GM19463 (cell line): ENCODE data around the gene GPR157.
"Not testable (repeated sequence)": the region's sequence is repeated elsewhere in the genome, so short reads cannot be mapped to it uniquely, and the experiment has no call there.

Experiments
- ATAC-seq: cut with Tn5 transposase; IDR thresholded peaks from one replicate; pipeline ENCODE4 v1.9.1; 2021; ENCODE audit warnings: mild to moderate bottlenecking, moderate library complexity; ENCODE audit not compliant: unreplicated experiment

Gene GPR157

GRCh38 chr1:9120312-9120958 lies 8.5 kb downstream of the GPR157 start:
- no peak for ATAC-seq

- ATAC-seq, result no peak
Observed at GRCh38 chr1:9119745-9120144, 9.2 kb downstream of the GPR157 start.

DNA sequence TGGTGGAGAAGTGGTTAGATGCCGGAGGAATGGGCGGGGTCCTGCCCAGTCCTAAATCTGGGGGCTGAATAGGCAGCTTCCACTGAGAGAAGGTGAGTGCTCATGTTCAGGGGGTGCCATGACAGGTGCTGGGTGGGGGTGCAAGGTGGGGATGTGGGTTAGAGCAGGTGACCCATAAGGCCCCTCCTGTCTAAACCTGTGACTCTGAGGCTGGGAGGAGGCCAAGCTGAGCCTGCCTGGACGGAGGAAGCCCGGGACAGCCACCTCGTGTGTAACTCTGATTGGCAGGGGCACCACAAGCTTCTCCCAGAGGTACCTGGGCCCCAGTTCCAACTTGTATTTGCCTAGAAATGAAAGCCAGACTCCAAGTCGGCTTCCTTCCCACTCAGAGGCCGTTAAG lies 10.7 kb downstream of the GPR157 start:
- ATAC-seq, result no peak

GRCh38 chr1:9115351-9116205 lies 13.3 kb downstream of the GPR157 start:
- ATAC-seq, result no peak

- no peak for ATAC-seq
Observed at GRCh38 chr1:9112961-9113880, 15.7 kb downstream of the GPR157 start.

DNA sequence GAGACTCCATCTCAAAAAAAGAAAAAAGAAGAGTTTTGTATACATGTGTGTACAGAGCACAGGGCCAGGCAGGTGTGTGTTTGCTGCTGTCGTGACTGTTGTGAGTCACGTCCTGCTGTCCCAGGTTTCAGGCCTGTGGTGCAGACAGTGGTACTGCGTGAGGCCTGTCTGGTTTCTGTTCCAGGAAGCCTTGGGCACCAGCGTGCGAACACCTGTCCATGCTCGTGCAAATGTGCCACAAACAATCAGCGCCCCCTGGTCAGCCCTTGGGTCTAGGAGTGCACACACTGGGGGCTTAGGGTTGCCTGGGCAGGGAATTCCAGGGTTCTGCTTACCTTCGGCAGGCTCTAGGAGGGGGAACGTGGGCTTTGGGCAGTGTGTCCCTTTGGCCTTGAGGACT lies 16.9 kb downstream of the GPR157 start:
- ATAC-seq, result no peak

GRCh38 chr1:9111357-9111691 lies 17.6 kb downstream of the GPR157 start:
- ATAC-seq, result no peak

- no peak for ATAC-seq
Observed at GRCh38 chr1:9110669-9111356, 18.1 kb downstream of the GPR157 start.

DNA sequence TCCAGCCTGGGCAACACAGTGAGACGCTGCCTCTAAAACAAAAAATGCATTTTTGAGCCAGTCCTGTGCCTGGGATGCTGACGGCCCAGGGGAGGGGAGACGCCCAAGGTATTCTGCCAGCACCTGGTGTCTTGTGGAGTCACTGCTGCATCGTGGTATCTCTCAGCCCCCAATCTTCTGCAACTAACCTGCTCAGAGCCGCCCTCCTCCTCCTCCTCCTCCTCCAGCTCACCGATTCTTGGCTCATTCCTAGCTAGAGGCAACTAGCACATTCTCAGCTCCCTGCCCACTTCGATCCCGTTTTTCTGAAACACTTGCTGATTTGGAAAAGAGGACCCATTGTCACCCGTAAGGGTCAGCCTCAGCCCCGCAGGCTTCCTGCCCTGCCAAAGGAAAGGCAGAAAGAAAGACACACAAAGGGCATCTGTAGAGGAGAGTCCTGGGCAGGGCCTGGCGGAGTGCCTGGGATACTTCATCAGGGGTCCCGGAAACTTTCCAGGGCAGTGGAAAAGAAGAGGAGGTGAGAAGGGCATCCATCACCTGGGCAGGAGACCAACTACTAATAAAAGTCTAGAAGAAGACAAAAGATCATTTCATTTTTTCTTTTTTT lies 20.7 kb downstream of the GPR157 start:
- no peak for ATAC-seq

DNA sequence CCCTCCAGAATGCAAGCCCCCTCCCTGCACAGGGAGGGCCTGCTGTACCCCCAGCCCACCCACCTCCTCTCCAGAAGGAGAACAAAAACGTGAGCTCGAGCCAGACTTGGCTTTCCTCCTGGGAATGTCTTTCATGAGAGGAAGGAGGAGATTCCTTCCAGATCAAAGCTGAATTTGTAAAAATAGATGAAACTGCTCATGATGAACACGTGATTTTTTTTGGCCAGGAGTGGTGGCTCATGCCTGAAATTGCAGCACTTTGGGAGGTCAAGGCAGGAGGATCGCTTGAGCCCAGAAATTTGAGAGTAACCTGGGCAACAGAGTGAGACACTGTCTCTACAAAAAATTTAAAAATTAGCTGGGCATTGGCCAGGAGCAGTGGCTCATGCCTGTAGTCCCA lies 21.8 kb downstream of the GPR157 start:
- no peak for ATAC-seq

DNA sequence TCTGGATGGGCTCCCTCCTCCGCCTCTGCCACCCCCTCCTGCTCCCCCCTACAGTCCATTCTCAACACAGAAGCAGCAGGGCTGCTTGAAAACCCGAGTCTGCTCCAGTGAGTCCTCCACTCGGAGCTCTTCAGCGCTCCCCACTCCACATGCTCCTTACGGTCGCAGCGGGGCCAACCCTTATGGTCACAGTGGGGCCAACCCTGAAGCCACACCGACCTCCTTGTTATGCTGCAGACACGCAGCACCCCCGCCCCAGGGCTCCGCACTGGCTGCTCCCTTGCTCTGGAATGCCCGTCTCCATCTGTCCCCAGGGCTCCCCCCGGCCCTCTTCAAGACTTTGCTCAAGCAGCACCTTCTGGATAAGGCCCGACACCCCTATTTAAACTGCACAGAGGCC lies 22.6 kb downstream of the GPR157 start:
- no peak for ATAC-seq

DNA sequence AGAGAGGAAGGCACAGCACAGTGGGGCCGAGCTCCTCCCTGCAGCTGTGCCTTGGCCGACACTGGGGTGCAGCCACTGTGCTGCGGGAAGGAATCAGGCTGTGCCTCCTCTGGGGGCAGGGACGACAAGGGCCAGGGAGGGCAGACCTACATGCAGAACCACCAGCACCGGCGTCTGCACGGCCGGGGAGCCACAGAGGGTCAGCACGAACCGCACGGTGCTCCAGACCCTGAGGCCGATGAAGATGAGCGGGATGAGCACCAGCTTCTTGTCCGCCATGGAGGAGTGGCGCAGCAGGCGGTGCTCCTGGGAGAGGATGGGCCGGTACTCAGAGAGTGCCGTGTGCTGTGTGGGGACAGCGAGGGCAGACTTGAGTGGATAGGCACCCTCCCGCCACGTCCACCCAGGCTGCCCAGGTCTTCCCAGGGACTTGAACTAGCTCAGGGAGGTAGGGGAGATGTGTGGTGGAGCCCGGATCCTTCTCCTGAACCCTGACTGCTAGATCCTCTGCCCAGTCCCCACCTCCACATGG lies 23.5 kb downstream of the GPR157 start:
- ATAC-seq, result no peak

GRCh38 chr1:9101510-9102146 lies 27.3 kb downstream of the GPR157 start:
- ATAC-seq, result no peak

DNA sequence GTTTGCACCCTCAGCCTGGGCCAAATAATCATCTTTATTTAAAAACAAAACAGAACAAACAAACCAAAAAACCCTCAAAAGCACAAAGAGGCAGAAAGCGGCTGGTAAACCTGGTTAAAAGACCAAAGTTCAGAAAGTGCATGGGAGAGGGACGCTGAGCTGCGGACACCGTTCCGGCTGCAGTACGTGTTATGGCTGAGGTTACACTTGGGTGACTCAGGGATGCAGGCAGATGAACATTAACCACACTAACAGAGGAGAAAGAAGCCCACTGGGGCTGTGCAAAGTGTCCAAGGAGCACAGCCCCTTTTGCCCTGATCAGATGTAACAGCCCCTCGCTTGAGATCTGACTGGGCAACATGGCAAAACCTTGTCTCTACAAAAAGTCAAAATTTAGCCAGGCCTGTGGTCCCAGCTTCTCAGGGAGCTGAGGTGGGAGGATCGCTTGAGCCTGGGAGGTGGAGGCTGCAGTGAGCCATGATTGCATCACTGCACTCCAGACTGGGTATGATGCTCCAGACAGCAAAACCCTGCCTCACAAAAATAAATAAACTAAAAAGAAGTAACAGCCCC lies 28.3 kb downstream of the GPR157 start:
- ATAC-seq, result no peak

GRCh38 chr1:9099555-9099954 lies 29.3 kb downstream of the GPR157 start:
- no peak for ATAC-seq

- no peak for ATAC-seq
Observed at GRCh38 chr1:9097947-9098705, 30.8 kb downstream of the GPR157 start.

DNA sequence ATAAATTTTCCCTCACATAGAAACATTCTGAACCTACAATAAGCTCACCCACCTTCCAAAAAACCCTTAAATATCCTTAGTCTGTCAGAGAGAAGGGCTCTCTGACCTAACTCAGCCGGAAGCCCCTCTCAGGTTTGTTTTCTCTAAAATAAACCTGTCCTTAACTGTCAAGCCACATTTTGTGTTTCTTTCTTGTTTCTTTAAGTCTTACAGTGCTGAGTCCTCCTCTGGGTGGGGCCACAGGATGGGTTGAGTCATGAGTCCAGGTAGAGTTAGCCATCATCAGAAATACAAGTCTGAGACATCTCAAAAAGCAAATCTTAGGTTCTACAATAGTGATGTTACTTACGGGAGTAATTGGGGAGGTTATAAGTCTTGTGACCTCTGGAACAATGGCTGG lies 33.1 kb downstream of the GPR157 start:
- ATAC-seq, result no peak

DNA sequence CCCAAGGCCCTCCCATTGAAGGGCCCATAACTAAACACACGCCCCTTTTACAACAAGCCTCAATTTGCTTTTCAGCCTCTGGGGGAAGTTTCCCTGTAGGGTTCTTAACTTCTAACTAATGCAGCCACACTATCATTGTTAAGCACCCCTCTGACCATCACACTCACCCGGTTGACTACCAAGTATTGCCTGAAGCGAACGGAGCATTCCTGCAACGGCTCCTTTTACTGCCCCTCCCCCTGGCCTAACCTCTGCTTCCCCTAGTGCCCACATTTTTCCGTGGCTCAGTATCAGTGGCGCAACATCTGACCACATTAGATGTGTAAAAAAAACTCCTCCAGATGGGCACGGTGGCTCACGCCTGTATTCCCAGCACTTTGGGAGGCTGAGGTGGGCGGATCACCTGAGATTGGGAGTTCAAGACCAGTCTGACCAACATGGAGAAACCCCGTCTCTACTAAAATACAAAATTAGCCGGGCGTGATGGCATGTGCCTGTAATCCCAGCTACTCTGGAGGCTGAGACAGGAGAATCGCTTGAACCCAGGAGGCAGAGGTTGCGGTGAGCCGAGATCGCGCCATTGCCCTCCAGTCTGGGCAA lies 34.8 kb downstream of the GPR157 start:
- not testable (repeated sequence) for ATAC-seq
